T-helper 17 cell (primary cell): ENCODE results near the gene NUP88. TPM values are rescaled to one million over a fixed set of nuclear protein-coding genes. Genes with fewer than 3 reads are reported as not detected.
"Not testable (repeated sequence)": the region's sequence is repeated elsewhere in the genome, so short reads cannot be mapped to it uniquely, and the experiment has no call there.

Experiments used
- ATAC-seq: fragments of 150-1000 bp; cut with Tn5 transposase; 2 replicates; pipeline ENCODE4 v1.10.0; 2021; ENCODE audit warnings: mild to moderate bottlenecking, moderate library complexity
- DNase-seq, 3 donors: peaks; one replicate each; pipeline versions ENCODE4 v3.0.0 to v3.0.0-alpha.2; 2020 to 2021
- H3K9me3 ChIP-seq: one replicate; pipeline ENCODE4 v1.7.0; 2013; ENCODE audit warnings: low read length, mild to moderate bottlenecking; ENCODE audit not compliant: control insufficient read depth, poor library complexity, severe bottlenecking
- H3K27ac Mint-ChIP-seq: one replicate; pipeline ENCODE4 v1.8.0; 2022; ENCODE audit warnings: mild to moderate bottlenecking, moderate library complexity, mixed read lengths
- H3K27me3 Mint-ChIP-seq: one replicate; pipeline ENCODE4 v1.8.0; 2022; ENCODE audit warnings: mixed read lengths
- H3K36me3 Mint-ChIP-seq: one replicate; pipeline ENCODE4 v1.8.0; 2022; ENCODE audit warnings: low read depth, mixed read lengths
- H3K4me1 Mint-ChIP-seq: one replicate; pipeline ENCODE4 v1.8.0; 2022; ENCODE audit warnings: mild to moderate bottlenecking, mixed read lengths
- H3K4me3 Mint-ChIP-seq: one replicate; pipeline ENCODE4 v1.8.0; 2022; ENCODE audit warnings: mild to moderate bottlenecking, moderate library complexity, mixed read lengths
- total RNA-seq, 4 donors: library from RNA in 2 of 4; stranded (reverse) in 2 of 4; gene quantifications; one replicate each; pipeline ENCODE4 v1.2.3 and lab custom pipeline; 2022 to 2026

NUP88 gene
- total RNA-seq, 2 donors from 2014 or later = 118 to 130 TPM

DNA sequence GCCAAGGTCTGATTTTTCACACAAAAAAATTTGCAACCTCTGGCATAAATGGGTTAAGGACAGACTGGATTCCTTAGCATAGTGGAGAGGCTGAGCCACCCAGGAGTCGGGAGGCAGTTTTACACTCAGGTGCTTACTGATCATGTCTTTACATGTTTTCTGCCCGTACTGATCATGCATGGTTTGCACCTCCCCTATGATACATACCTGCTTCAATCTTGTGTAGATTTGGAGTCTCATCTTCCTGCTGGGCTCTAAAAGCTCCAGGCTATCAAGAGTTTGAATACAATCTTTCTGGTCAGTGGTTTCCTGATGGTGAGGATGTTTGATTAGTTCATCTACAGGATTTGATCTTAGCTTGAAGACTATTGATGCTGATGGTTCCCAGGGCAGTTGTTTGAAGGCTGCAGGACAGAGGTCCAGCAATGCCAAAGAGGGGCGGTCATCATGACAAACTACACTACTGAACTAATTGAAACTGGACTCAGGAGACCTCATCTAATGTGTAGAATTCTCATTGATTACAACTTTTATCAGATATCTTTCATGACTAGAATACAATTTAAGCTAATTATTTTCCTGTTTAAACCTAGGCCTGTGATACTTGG is 12.6 kb upstream of the NUP88 start:
- Mint-ChIP-seq H3K4me1 (peaks cover 8% of the 10 kb centered on the region), H3K4me3 (no peak overlapping the region), H3K36me3 (peaks cover 3% of the 10 kb centered on the region), H3K27ac (peak overlapping the region; percentile 65), H3K27me3 (no peaks in the 10 kb centered on the region)
- DNase-seq (no peak), ATAC-seq (no peak)
- H3K9me3 ChIP-seq = no peaks in the 10 kb centered on the region

DNA sequence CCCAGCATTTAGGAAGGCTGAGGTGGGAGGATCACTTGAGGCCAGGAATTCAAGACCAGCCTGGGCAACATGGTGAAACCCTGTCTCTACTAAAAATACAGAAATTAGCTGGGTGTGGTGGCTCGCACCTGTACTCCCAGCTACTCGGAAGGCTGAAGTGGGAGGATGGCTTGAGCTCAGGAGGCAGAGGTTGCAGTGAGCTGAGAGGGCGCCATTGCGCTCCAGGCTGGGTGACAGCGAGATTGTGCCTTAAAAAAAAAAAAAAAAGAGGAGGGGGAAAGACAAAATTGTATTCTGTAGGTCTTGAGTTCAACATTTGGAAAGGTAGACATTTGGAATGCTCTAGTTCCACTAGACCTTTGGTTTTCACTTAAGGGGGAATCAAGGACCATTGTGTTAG is 11.8 kb upstream of the NUP88 start:
- not testable (repeated sequence) for DNase-seq, H3K9me3 ChIP-seq, H3K4me1 Mint-ChIP-seq, H3K36me3 Mint-ChIP-seq, H3K27me3 Mint-ChIP-seq, ATAC-seq
- Mint-ChIP-seq H3K4me3 (peak overlapping the region; percentile 52), H3K27ac (peak overlapping the region; percentile 65)

DNA sequence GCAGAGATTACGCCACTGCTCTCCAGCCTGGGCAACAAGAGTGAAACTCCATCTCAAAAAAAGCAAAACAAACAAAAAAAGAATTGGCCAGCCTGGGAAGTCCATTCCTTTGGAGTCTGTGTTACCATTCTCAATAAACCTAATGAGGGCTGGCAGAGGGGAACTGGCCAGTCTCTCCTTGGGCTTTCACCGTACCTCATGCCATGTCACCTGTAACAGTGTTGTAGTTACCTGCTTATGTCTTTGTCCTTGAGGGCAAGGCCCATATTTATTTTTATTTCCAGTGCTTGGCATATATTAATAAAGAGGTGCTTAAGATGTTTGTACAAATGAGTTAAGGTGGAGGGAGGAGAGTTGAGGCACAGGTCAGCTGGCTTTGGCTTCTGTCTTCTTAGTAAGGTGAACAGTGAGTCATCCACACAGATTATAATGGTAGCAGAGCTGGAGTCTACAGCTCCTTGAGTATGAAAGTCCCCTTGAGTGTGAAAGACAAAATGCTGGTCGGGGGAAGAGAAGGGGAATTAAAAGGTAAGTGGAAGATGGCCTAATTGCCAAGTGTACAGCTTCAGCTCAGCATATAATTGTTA is 11.0 kb upstream of the NUP88 start:
- Mint-ChIP-seq H3K27ac (peak overlapping the region; percentile 65), H3K27me3 (no peaks in the 10 kb centered on the region), H3K4me1 (peaks cover 8% of the 10 kb centered on the region), H3K4me3 (no peak overlapping the region), H3K36me3 (peaks cover 3% of the 10 kb centered on the region)
- ATAC-seq = no peak
- no peak for DNase-seq
- H3K9me3 ChIP-seq = no peaks in the 10 kb centered on the region

DNA sequence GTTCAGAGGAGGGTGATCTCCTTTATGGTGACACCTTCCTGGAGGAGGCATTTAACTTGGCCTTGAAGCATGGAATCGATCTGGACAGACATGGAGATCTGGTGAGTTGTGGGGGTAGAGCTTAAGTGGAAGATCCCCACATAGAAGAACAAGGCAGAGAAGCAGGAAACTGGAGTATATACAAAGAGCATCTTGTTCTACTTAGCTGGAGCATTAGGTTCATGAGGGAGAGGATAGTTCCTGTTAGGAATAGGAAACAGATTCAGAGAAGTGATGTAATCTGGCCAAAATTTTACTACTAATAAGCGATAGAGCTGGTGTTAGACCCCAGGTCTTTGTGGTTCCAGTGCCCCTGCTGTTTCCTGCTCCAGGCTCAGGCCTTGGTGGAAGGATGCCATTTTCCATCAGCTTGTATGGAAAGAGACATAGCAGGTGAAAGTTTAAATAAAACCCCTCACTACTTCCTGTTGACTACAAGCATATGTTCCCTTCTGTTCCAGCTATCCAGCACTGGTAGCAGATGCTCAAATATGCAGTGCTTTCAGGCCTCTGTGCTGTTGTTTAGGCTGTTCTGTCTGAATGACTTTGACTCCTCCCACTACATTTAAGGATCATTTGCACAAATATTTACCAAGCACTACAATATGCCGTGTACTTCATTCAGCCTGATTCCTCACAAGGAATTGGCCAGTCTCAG is 9.9 kb upstream of the NUP88 start:
- Mint-ChIP-seq H3K36me3 (peaks cover 3% of the 10 kb centered on the region), H3K27ac (peak overlapping the region; percentile 77), H3K4me3 (no peak overlapping the region), H3K27me3 (no peaks in the 10 kb centered on the region), H3K4me1 (peaks cover 6% of the 10 kb centered on the region)
- no peaks in the 10 kb centered on the region for H3K9me3 ChIP-seq
- ATAC-seq (no peak), DNase-seq (no peak)

DNA sequence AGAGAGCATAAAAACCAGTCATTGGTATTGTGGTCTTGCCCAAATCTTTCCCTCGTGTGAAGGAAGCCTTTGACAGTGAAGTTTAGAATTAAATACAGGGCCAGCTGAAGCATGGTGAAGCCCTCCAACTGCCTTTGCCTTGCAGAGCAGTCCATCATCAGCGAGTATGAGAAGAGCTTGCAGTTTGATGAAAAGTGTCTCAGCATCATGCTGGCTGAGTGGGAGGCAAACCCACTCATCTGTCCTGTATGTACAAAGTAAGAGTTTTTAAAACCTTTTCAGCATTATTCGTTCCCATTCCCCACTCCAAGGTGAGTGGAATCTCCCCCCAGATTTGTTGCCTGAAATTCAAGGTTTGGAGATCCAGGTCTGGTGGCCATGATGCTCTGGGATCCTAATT is 6.4 kb upstream of the NUP88 start:
- H3K27ac Mint-ChIP-seq = no peak overlapping the region
- no peaks in the 10 kb centered on the region for H3K9me3 ChIP-seq
- no peak for DNase-seq
- no peak for ATAC-seq
- H3K4me3 Mint-ChIP-seq = no peak overlapping the region
- H3K36me3 Mint-ChIP-seq = peaks cover 3% of the 10 kb centered on the region
- no peaks in the 10 kb centered on the region for H3K27me3 Mint-ChIP-seq
- peaks cover 13% of the 10 kb centered on the region for H3K4me1 Mint-ChIP-seq

DNA sequence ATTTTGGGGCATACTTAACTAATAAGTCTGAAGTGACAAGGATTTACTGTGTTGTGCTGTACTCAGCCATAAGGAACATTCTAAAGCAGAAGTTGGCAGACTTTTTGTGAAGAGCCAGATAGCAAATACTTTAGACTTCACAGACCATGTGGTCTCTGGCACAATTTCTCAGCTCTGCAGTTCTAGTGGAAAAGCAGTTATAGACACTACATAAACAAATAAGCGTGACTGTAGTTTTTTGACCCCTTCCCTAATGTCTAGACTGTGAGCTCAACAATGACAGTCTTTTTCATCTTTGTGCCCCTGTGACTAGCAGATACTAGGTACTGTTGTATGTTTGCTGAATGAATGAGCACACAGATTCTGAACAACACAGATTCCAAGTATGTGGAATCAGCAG is 5.4 kb upstream of the NUP88 start:
- ATAC-seq (no peak), DNase-seq (no peak)
- Mint-ChIP-seq H3K27me3 (no peaks in the 10 kb centered on the region), H3K36me3 (peaks cover 3% of the 10 kb centered on the region), H3K4me1 (peaks cover 15% of the 10 kb centered on the region), H3K4me3 (no peak overlapping the region), H3K27ac (no peak overlapping the region)
- no peaks in the 10 kb centered on the region for H3K9me3 ChIP-seq

DNA sequence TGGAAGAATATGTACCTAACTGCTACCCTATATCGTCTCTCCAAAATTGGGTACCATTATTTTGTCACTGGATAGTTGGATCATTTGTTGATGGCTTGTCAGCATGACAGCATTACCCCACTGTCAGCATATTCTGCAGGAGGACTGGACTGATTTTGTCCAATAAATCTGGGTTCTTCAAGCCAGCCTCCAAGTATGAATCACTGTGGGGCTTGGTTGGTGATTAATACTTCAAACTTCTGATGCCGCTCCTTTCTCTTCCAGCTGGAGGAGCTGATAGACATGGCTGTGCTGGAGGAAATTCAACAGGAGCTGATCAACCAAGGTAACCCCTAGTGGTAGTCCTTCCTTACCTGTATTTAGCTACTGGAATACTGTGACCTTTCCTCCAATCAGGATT is 3.0 kb upstream of the NUP88 start:
- Mint-ChIP-seq H3K27me3 (no peaks in the 10 kb centered on the region), H3K4me1 (peaks cover 17% of the 10 kb centered on the region), H3K27ac (no peak overlapping the region), H3K4me3 (no peak overlapping the region), H3K36me3 (no peaks in the 10 kb centered on the region)
- DNase-seq (no peak), ATAC-seq (no peak)
- H3K9me3 ChIP-seq = no peaks in the 10 kb centered on the region

DNA sequence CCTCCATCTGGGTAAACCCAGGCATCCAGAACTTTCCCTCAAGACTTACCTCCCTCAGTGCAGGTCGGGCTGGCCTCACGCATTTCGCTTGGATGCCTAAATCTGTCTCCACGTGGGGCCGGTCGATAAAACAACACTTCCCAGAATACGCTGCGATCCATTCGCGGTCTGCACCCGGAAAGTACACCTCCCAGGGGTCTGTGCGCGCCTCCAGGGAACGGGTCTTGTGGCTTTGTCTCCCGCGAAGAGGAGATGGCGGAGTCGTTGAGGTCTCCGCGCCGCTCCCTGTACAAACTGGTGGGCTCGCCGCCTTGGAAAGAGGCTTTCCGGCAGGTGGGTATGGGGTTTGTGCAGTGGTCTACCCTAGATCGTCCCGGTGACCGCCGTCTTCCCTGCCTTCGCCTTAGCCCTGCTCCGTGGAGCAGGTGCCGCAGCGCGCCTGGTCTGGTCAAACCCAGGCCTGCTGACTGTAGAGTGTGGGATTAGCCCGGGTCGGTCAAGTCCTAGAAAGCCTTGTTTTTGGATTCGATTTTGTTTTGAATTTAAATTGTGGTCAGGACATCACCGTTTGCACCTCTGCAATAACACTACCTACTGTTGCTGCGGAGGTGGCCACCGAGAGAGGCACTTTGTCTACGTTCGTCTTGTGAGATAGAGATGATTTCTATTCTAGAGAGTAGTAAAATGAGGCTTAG is 644 bp upstream of the NUP88 start, which contains the start of gene RPAIN:
TSS of gene RPAIN (plus strand) at position 224 of the 695 bp plus-strand sequence. CDS start at position 253, 29 bp downstream.
- peak within 1 kb of the TSS; percentile 96 for H3K4me3 Mint-ChIP-seq
- DNase-seq (peak; percentile 69 to 77 (median 70)), ATAC-seq (peak; percentile 76)
- H3K27ac Mint-ChIP-seq = peak within 1 kb of the TSS; percentile 97
- H3K9me3 ChIP-seq = no peaks in the 10 kb centered on the region
- H3K36me3 Mint-ChIP-seq = no peaks in the 10 kb centered on the region
- peaks cover 19% of the 10 kb centered on the region for H3K4me1 Mint-ChIP-seq
- H3K27me3 Mint-ChIP-seq = no peaks in the 10 kb centered on the region

DNA sequence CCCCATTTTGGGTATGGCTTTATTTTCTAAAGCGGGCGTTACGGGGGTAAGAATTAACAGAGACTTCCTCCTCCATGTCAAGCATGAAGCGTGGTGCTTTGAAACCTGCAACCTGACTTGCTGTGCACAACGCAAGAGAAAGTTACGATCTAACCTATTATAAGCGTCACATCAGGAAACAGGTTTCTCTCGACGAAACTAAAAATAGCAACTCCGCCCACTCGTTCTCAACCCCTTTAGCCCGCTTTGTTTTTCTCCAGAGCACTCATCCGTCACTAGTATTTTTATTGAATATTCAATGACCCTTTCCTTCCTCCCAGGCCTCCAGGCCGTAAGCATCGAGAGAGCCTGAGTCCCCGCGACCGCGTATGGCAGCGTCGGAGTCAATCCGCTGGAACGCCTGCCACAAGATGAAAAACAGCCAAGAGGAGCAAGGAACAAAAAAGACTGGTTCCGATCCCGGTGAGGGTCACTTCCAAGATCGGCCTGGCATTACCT is 555 bp downstream of the NUP88 start:
- H3K4me3 Mint-ChIP-seq = peak overlapping the region; percentile 96
- H3K4me1 Mint-ChIP-seq = peaks cover 19% of the 10 kb centered on the region
- ATAC-seq = peak; percentile 44
- H3K27me3 Mint-ChIP-seq = no peaks in the 10 kb centered on the region
- DNase-seq = peak; percentile 13 to 41 (median 28)
- no peaks in the 10 kb centered on the region for H3K36me3 Mint-ChIP-seq
- H3K9me3 ChIP-seq = no peaks in the 10 kb centered on the region
- peak overlapping the region; percentile 97 for H3K27ac Mint-ChIP-seq

DNA sequence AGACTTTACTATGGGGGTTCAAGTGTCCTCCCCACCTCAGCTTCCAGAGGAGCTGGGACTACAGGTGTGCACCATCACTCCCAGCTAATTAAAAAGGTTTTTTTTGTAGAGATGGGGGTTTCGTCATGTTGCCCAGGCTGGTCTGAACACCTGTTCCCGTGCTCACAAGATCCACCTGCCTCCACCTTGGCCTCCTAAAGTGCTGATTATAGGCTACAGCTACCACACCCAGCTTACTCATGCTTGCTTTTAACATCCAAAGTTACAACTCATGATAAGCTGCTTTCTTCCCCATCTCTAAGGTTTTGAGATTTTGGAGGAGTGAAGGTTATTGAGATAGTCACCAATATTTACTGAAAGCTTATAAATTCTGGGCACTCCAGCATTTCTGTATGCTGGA is 2.6 kb downstream of the NUP88 start:
- Mint-ChIP-seq H3K4me3 (no peak overlapping the region), H3K36me3 (peaks cover 3% of the 10 kb centered on the region), H3K27me3 (no peaks in the 10 kb centered on the region), H3K27ac (peak overlapping the region; percentile 27), H3K4me1 (peaks cover 30% of the 10 kb centered on the region)
- ATAC-seq (no peak), DNase-seq (no peak)
- no peaks in the 10 kb centered on the region for H3K9me3 ChIP-seq

DNA sequence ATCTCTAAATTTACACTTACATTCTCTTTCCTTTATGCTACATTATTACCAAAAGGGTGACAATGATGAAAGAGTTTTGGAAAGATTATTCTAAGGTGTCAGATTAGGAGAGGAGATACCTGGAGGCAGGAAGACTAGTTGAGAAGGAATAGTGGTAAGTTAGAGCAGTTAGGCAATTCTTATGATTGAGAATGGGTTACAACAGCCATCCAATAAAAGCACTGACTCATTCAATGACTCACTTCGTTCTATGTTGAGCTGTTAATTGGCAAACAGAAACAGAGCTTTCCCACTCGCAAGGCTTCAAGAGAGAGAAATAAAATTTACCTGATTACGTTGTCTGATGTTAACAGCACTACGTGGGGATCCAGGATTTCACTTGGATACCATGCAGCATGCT is 5.8 kb downstream of the NUP88 start:
- no peaks in the 10 kb centered on the region for H3K9me3 ChIP-seq
- ATAC-seq (no peak), DNase-seq (no peak)
- peaks cover 14% of the 10 kb centered on the region for H3K36me3 Mint-ChIP-seq
- peaks cover 30% of the 10 kb centered on the region for H3K4me1 Mint-ChIP-seq
- no peak overlapping the region for H3K27ac Mint-ChIP-seq
- H3K4me3 Mint-ChIP-seq = no peak overlapping the region
- no peaks in the 10 kb centered on the region for H3K27me3 Mint-ChIP-seq

DNA sequence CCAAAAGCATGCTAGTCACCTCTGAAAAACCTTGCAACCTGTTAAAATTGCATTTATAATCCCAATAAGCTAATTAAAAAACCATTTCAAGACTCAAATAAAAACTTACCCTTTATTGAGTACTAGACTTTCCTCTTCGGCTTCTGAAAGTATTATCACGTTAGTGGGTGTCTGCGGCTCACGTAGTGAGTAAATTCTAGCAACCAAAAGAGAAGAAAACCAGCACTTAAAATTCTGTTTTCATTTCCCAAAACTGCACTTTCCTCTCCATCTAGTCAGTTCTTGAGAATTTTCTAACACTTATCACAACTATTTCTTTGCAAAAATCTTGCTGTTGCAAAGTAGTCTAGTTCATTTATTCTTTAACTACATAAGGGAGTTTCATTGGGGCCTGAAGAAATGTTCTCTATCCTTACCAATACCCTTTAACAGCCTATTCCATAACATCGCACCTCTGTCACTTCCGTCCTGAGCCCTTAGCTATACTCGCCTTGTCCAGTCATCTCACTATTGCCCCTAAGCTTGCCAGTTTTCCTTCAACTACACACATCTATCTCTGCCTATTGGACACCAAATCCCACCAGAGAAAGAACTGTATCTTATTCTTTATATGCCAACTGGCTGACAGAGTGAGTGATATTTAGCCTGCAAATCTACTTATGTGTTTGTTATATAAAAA is 8.7 kb downstream of the NUP88 start:
- H3K36me3 Mint-ChIP-seq = peaks cover 17% of the 10 kb centered on the region
- H3K27me3 Mint-ChIP-seq = no peaks in the 10 kb centered on the region
- no peaks in the 10 kb centered on the region for H3K9me3 ChIP-seq
- peak overlapping the region; percentile 82 for H3K27ac Mint-ChIP-seq
- H3K4me3 Mint-ChIP-seq = peak overlapping the region; percentile 58
- DNase-seq (no peak), ATAC-seq (no peak)
- peaks cover 26% of the 10 kb centered on the region for H3K4me1 Mint-ChIP-seq

DNA sequence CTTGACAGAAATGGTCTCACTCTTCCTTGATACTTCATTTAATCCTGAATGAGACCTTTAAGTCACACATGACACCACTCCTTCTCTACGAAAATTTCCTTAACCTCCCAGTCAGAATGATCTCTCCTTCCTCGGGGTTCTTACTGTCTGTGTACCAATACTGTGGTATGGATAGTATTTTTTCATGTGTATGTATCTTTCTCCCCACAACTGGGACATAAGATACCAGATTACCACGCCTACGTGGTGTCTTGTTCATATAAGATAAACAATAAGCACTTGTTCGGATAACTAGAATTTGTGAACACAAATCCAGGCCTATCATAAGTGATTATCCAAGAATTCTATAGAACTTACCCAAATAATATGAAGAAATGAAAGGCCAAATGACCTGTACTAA is 11.3 kb downstream of the NUP88 start:
- DNase-seq = no peak
- no peak overlapping the region for H3K4me3 Mint-ChIP-seq
- no peak for ATAC-seq

More for the DNA sequence above, 11.3 kb downstream of the NUP88 start:
- Mint-ChIP-seq H3K27ac (no peak overlapping the region), H3K27me3 (no peaks in the 10 kb centered on the region), H3K36me3 (peaks cover 17% of the 10 kb centered on the region), H3K4me1 (peaks cover 21% of the 10 kb centered on the region)
- no peaks in the 10 kb centered on the region for H3K9me3 ChIP-seq
